H9 (cell line): ENCODE results near the gene TET3. TPM values are rescaled to one million over a fixed set of nuclear protein-coding genes. Genes with fewer than 3 reads are reported as not detected.

Experiments
- DNase-seq: peaks from one replicate; pipeline ENCODE4 v3.0.0-alpha.2; 2017
- H2AFZ ChIP-seq: one replicate; pipeline ENCODE4 v1.6.1; 2013; ENCODE audit warnings: mild to moderate bottlenecking, low read length, control low read depth, moderate library complexity
- H2AK5ac ChIP-seq: 2 replicates; pipeline ENCODE4 v1.6.1; 2013; ENCODE audit warnings: low read length, control low read depth, mixed read lengths; ENCODE audit not compliant: insufficient read length
- H2BK120ac ChIP-seq: one replicate; pipeline ENCODE4 v1.6.1; 2013; ENCODE audit warnings: low read depth, mild to moderate bottlenecking, low read length, control low read depth, inconsistent platforms; ENCODE audit not compliant: poor library complexity, severe bottlenecking
- H2BK12ac ChIP-seq: 2 replicates; pipeline ENCODE4 v1.6.1; 2013; ENCODE audit warnings: low read length, control low read depth, mixed read lengths, low read depth; ENCODE audit not compliant: insufficient read length
- H2BK15ac ChIP-seq: 2 replicates; pipeline ENCODE4 v1.6.1; 2013; ENCODE audit warnings: low read depth, low read length, control low read depth
- H2BK20ac ChIP-seq: one replicate; pipeline ENCODE4 v1.6.1; 2013; ENCODE audit warnings: low read depth, mild to moderate bottlenecking, low read length, control low read depth, inconsistent platforms; ENCODE audit not compliant: poor library complexity, severe bottlenecking
- H2BK5ac ChIP-seq: 2 replicates; pipeline ENCODE4 v1.6.1; 2013; ENCODE audit warnings: low read length, control low read depth, mixed read lengths; ENCODE audit not compliant: insufficient read length
- H3K14ac ChIP-seq: 2 replicates; pipeline ENCODE4 v1.6.1; 2013; ENCODE audit warnings: low read length, control low read depth; ENCODE audit not compliant: insufficient read depth
- H3K18ac ChIP-seq: 2 replicates; pipeline ENCODE4 v1.6.1; 2013; ENCODE audit warnings: low read depth, mild to moderate bottlenecking, mixed read lengths, low read length, control low read depth; ENCODE audit not compliant: insufficient read length
- H3K23ac ChIP-seq: 2 replicates; pipeline ENCODE4 v1.6.1; 2013; ENCODE audit warnings: low read length, control low read depth, mixed read lengths, low read depth; ENCODE audit not compliant: insufficient read length
- H3K23me2 ChIP-seq: 2 replicates; pipeline ENCODE4 v1.6.1; 2013; ENCODE audit warnings: low read depth, mild to moderate bottlenecking, mixed read lengths, low read length, control low read depth; ENCODE audit not compliant: insufficient read length, poor library complexity, severe bottlenecking
- H3K27ac ChIP-seq: 2 replicates; pipeline ENCODE4 v1.5.1; 2013; ENCODE audit warnings: low read length, control low read depth, mixed read lengths, low read depth; ENCODE audit not compliant: insufficient read length
- H3K27me3 ChIP-seq: 2 replicates; pipeline ENCODE4 v1.6.1; 2013; ENCODE audit warnings: low read length, control low read depth, inconsistent platforms; ENCODE audit not compliant: insufficient read depth
- H3K4ac ChIP-seq: 2 replicates; pipeline ENCODE4 v1.6.1; 2013; ENCODE audit warnings: low read depth, mild to moderate bottlenecking, control low read depth, inconsistent platforms, low read length, moderate library complexity
- H3K4me1 ChIP-seq: 2 replicates; pipeline ENCODE4 v1.6.1; 2013; ENCODE audit warnings: low read length, control low read depth, inconsistent platforms; ENCODE audit not compliant: insufficient read depth
- H3K4me2 ChIP-seq: 2 replicates; pipeline ENCODE4 v1.6.1; 2013; ENCODE audit warnings: low read length, control low read depth, mixed read lengths; ENCODE audit not compliant: insufficient read length, insufficient read depth
- H3K56ac ChIP-seq: 2 replicates; pipeline ENCODE4 v1.6.1; 2013; ENCODE audit warnings: low read depth, mild to moderate bottlenecking, mixed read lengths, low read length, control low read depth; ENCODE audit not compliant: insufficient read length
- H3K79me1 ChIP-seq: 2 replicates; pipeline ENCODE4 v1.6.1; 2013; ENCODE audit warnings: low read depth, mild to moderate bottlenecking, moderate library complexity, low read length, control low read depth, inconsistent platforms; ENCODE audit not compliant: insufficient read depth, poor library complexity, severe bottlenecking
- H3K79me2 ChIP-seq: 2 replicates; pipeline ENCODE4 v1.6.1; 2013; ENCODE audit warnings: low read length, control low read depth, inconsistent platforms; ENCODE audit not compliant: insufficient read depth
- H3K9ac ChIP-seq: 2 replicates; pipeline ENCODE4 v1.6.1; 2013; ENCODE audit warnings: low read length, control low read depth, mixed read lengths; ENCODE audit not compliant: insufficient read length; ENCODE audit errors: extremely low read depth
- H3K9me3 ChIP-seq: one replicate; pipeline ENCODE4 v1.6.1; 2013; ENCODE audit warnings: low read depth, low read length, inconsistent platforms; ENCODE audit not compliant: control insufficient read depth
- H3T11ph ChIP-seq: one replicate; pipeline ENCODE4 v1.6.1; 2013; ENCODE audit warnings: mild to moderate bottlenecking, low read length, control low read depth, inconsistent platforms
- H4K20me1 ChIP-seq: one replicate; pipeline ENCODE4 v1.6.1; 2013; ENCODE audit not compliant: control insufficient read depth, insufficient read length, insufficient read depth
- H4K5ac ChIP-seq: 2 replicates; pipeline ENCODE4 v1.6.1; 2013; ENCODE audit warnings: low read depth, mild to moderate bottlenecking, mixed read lengths, low read length, control low read depth; ENCODE audit not compliant: insufficient read length
- H4K8ac ChIP-seq: replicated peaks from 2 replicates; pipeline ENCODE4 v1.6.1; 2013; ENCODE audit warnings: low read length, control low read depth, mixed read lengths, low read depth; ENCODE audit not compliant: insufficient read length
- H4K91ac ChIP-seq: 2 replicates; pipeline ENCODE4 v1.6.1; 2013; ENCODE audit warnings: low read depth, mild to moderate bottlenecking, moderate library complexity, mixed read lengths, low read length, control low read depth; ENCODE audit not compliant: insufficient read length
- H3K27ac Mint-ChIP-seq, 3 experiments: 2 replicates in 2 of 3; 3 replicates in 1 of 3; pipeline ENCODE4 v1.8.0; 2020 to 2021; ENCODE audit warnings: mixed read lengths in 3 of 3, mild to moderate bottlenecking in 1 of 3, moderate library complexity in 1 of 3
- H3K27me3 Mint-ChIP-seq: 2 replicates; pipeline ENCODE4 v1.8.0; 2021; ENCODE audit warnings: low read depth, mild to moderate bottlenecking, moderate library complexity, mixed read lengths
- H3K36me3 Mint-ChIP-seq, 3 experiments: 2 replicates in 2 of 3; 3 replicates in 1 of 3; pipeline ENCODE4 v1.8.0; 2020 to 2021; ENCODE audit warnings: low read depth in 3 of 3, mixed read lengths in 3 of 3; ENCODE audit not compliant: insufficient read depth in 1 of 3
- H3K4me1 Mint-ChIP-seq, 2 experiments: 2 replicates each; pipeline ENCODE4 v1.8.0; 2020; ENCODE audit warnings: mixed read lengths in 2 of 2
- H3K4me3 Mint-ChIP-seq, 2 experiments: 2 replicates in 1 of 2; 3 replicates in 1 of 2; pipeline ENCODE4 v1.8.0; 2020 to 2021; ENCODE audit warnings: mild to moderate bottlenecking in 2 of 2, mixed read lengths in 2 of 2, moderate library complexity in 1 of 2
- H3K9me3 Mint-ChIP-seq, 2 experiments: 2 replicates in 1 of 2; 3 replicates in 1 of 2; pipeline ENCODE4 v1.8.0; 2020; ENCODE audit warnings: mild to moderate bottlenecking in 2 of 2, mixed read lengths in 2 of 2, moderate library complexity in 1 of 2
- WGBS: extraction: QIAGEN DNeasy Blood & Tissue Kit; methylation state at CpG from one replicate; pipeline ENCODE4 v1.1.7; 2013; ENCODE audit warnings: missing lambda C conversion rate, low lambda C conversion rate, mixed read lengths; ENCODE audit not compliant: insufficient read length; ENCODE audit errors: extremely low coverage; 5-methylcytosine and 5-hydroxymethylcytosine counted together
- total RNA-seq: library from RNA; stranded (reverse); gene quantifications from 2 replicates; pipeline ENCODE4 v1.2.1, GENCODE V29; 2021
- TF ChIP-seq, protein P1 (sequence below): fragments of 200-600 bp; sonication (generic); conservative IDR thresholded peaks from 3 replicates; pipeline ENCODE4 v1.8.0; 2021; ENCODE audit warnings: antibody characterized with exemption, mild to moderate bottlenecking

Gene TET3
- total RNA-seq, 1 experiment from 2014 or later, result 24.7 TPM

DNA sequence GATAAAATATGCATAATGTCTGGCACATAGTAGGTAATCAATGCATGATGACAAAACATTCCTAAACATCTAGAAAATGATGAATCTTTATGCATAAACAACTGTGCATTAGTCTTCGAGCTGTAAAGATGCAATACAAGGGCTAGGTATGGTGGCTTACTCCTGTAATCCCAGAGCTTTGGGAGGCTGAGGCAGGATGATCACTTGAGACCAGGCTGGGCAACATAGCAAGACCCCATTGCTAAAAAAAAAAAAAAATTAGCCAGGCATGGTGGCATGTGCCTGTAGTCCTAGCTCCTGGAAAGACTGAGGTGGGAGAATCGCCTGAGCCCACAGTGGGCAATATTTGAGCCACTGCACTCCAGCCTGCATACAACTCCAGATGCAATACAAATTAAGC lies 5.3 kb downstream of the TET3 start:
- peaks cover 4% of the 10 kb centered on the region for H3K79me1 ChIP-seq

More for the DNA sequence above, 5.3 kb downstream of the TET3 start:
- H4K8ac ChIP-seq, result no peak overlapping the region
- DNase-seq, result no peak
- H3K18ac ChIP-seq, result no peak overlapping the region
- H3K23me2 ChIP-seq, result peaks cover 3% of the 10 kb centered on the region
- no peaks in the 10 kb centered on the region for H3K9me3 ChIP-seq
- H4K91ac ChIP-seq, result no peak overlapping the region
- no peaks in the 10 kb centered on the region for H3K27me3 ChIP-seq
- H2BK5ac ChIP-seq, result no peak overlapping the region
- no peak overlapping the region for H2BK120ac ChIP-seq
- Mint-ChIP-seq H3K9me3 (no peaks in the 10 kb centered on the region), H3K27me3 (peaks cover 12% of the 10 kb centered on the region), H3K27ac (no peak overlapping the region), H3K4me1 (peaks cover 45 to 50% of the 10 kb centered on the region in 2 experiments), H3K36me3 (peaks cover 20 to 51% (median 24%) of the 10 kb centered on the region in 3 experiments), H3K4me3 (no peak overlapping the region)
- no peak overlapping the region for H3K23ac ChIP-seq
- no peak overlapping the region for H3K9ac ChIP-seq
- H3K79me2 ChIP-seq, result peaks cover 13% of the 10 kb centered on the region; the same call in 1 of the 2 replicates
- no peak overlapping the region for H4K5ac ChIP-seq
- no peak overlapping the region for H3K56ac ChIP-seq
- TF ChIP-seq, protein P1, sequence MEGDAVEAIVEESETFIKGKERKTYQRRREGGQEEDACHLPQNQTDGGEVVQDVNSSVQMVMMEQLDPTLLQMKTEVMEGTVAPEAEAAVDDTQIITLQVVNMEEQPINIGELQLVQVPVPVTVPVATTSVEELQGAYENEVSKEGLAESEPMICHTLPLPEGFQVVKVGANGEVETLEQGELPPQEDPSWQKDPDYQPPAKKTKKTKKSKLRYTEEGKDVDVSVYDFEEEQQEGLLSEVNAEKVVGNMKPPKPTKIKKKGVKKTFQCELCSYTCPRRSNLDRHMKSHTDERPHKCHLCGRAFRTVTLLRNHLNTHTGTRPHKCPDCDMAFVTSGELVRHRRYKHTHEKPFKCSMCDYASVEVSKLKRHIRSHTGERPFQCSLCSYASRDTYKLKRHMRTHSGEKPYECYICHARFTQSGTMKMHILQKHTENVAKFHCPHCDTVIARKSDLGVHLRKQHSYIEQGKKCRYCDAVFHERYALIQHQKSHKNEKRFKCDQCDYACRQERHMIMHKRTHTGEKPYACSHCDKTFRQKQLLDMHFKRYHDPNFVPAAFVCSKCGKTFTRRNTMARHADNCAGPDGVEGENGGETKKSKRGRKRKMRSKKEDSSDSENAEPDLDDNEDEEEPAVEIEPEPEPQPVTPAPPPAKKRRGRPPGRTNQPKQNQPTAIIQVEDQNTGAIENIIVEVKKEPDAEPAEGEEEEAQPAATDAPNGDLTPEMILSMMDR, result no peak
- no peak overlapping the region for H2BK20ac ChIP-seq
- peaks cover 2% of the 10 kb centered on the region for H4K20me1 ChIP-seq
- H3K14ac ChIP-seq, result no peak overlapping the region
- no peak overlapping the region for H2AFZ ChIP-seq
- H2BK12ac ChIP-seq, result no peak overlapping the region
- no peak overlapping the region for H3T11ph ChIP-seq
- no peak overlapping the region for H3K4me2 ChIP-seq
- no peak overlapping the region for H3K4ac ChIP-seq
- no peak overlapping the region for H2AK5ac ChIP-seq
- H3K27ac ChIP-seq, result no peak overlapping the region
- peaks cover 21% of the 10 kb centered on the region; the same call in 1 of the 2 replicates for H3K4me1 ChIP-seq
- H2BK15ac ChIP-seq, result no peak overlapping the region
- WGBS, result no CpG with 5 or more reads among the region's 2 CpGs
